Epithelial cell of proximal tubule (primary cell): ENCODE data around the gene GNAI3. TPM values are rescaled to one million over a fixed set of nuclear protein-coding genes. Genes with fewer than 3 reads are reported as not detected.

Experiments used
- DNase-seq: peaks from one replicate; pipeline ENCODE4 v3.0.0-alpha.2; 2011; ENCODE audit warnings: low read depth
- H3K4me3 ChIP-seq: 2 replicates; pipeline ENCODE4 v1.5.1; 2011; ENCODE audit warnings: low read depth, mild to moderate bottlenecking, low read length
- CTCF ChIP-seq: conservative IDR thresholded peaks from 2 replicates; pipeline ENCODE4 v1.5.1; 2012; ENCODE audit warnings: low read depth, mild to moderate bottlenecking, low read length
- total RNA-seq: library from RNA; depleted of rRNA; stranded (reverse); fragments of >200 nt; gene quantifications from 2 replicates; pipeline ENCODE4 v1.2.3, GENCODE V29; 2015

Gene GNAI3
- total RNA-seq, 1 donor from 2014 or later, result 12.7 TPM

- no peak overlapping the region for H3K4me3 ChIP-seq
- no peak for DNase-seq
- TF ChIP-seq CTCF, result no peak
Observed at GRCh38 chr1:109632671-109633346, 84.4 kb downstream of the GNAI3 start.

- no peak for DNase-seq
- no peak for TF ChIP-seq CTCF
- H3K4me3 ChIP-seq, result no peak overlapping the region
Observed at GRCh38 chr1:109634292-109634691, 85.9 kb downstream of the GNAI3 start.

DNA sequence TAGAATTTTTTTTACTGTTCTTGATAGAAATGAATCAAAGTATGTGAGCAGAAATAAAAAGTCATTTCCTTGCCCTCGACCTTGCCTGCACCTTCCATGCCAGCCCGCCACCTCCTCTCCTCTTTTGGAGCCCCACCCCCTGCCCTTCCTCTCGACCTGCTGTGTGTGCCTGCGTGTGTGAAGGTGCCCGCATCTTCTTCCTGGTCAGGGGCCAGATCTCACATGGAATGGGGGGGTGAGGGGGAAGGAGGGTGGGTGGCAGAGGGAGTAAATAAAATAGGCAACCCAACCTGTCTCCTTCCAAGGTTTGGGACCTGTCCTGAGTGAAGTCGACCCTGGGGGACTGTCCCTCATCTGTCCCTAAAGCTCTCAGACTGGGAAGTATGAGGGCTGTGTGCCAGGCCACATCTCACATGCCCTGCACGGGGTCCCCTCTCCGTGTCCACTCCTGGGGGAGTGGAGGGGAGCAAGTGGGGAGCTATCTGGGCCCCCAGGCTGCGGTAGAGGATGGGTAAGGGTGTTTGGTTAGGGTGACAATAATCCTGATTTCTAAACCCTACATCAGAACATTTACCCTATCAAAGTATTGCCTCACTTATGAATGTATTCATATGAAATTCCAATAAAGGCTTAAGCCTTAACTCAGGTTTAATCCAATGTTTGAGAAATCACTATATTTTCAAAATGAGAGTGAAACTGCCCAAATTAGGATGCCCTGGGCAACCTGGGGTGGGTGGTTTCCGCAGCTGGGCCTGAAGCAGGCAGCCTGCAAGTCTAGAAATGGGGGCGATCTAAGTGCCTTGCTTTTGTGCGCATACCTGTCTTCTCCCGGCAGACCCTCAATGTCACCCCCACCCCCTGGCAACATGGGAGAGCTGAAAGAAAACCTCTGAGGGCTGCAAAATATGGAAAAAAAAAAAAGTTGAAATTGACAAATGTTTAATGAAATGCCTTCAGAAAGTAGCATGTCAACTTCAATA is 86.6 kb downstream of the GNAI3 start:
- H3K4me3 ChIP-seq, result no peak overlapping the region
- no peak for TF ChIP-seq CTCF

GRCh38 chr1:109635862-109636200 is 87.4 kb downstream of the GNAI3 start:
- H3K4me3 ChIP-seq, result no peak overlapping the region
- no peak for DNase-seq
- TF ChIP-seq CTCF, result no peak

More for the DNA sequence above, 86.6 kb downstream of the GNAI3 start:
- no peak for DNase-seq

- TF ChIP-seq CTCF, result no peak
- DNase-seq, result no peak
- H3K4me3 ChIP-seq, result no peak overlapping the region
Observed at GRCh38 chr1:109636201-109636952, 88.0 kb downstream of the GNAI3 start.

DNA sequence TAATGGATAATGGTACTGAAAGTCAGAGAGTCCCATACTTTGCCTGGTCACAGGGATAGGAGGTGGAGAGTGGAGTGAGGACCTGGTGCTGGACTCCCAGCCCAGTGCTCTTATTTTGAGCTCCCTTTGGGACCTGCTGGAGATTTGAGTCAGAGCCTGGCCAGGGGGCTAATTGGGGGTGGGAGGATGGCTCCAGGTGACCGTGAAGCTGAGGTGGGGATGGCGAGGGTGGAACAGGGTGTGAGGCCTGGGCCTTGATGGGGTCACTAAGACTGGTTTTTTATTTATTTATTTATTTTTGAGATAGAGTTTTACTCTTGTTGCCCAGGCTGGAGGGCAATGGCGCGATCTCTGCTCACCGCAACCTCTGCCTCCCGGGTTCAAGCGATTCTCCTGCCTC is 89.0 kb downstream of the GNAI3 start:
- no peak for DNase-seq
- H3K4me3 ChIP-seq, result no peak overlapping the region
- TF ChIP-seq CTCF, result no peak
